ENCODE data around the gene BMP6.

BMP6 gene

GRCh38 chr6:7798751-7799150 lies 72.9 kb downstream of the BMP6 start:
- no peak for TF ChIP-seq CTCF (IDR thresholded peaks at IDR 0.05)
- no peak for DNase-seq (ENCODE audit: low spot score)

GRCh38 chr6:7802662-7803061 lies 76.8 kb downstream of the BMP6 start:
- no peak for DNase-seq (ENCODE audit: low spot score)
- Histone ChIP-seq H3K4me3 (no peak overlapping the region), H3K27ac (no peak overlapping the region)
- no peak for TF ChIP-seq CTCF (IDR thresholded peaks at IDR 0.05)

More at GRCh38 chr6:7798751-7799150, 72.9 kb downstream of the BMP6 start:
- no peak overlapping the region for H3K27ac ChIP-seq
- H3K4me3 ChIP-seq: no peak overlapping the region

- no peak for DNase-seq (ENCODE audit: low spot score)
- Histone ChIP-seq H3K4me3 (no peak overlapping the region), H3K27ac (no peak overlapping the region)
- no peak for TF ChIP-seq CTCF (IDR thresholded peaks at IDR 0.05)
Measured at GRCh38 chr6:7803214-7803613, 77.3 kb downstream of the BMP6 start.

- Histone ChIP-seq H3K4me3 (no peak overlapping the region), H3K27ac (no peak overlapping the region)
- TF ChIP-seq CTCF (IDR thresholded peaks at IDR 0.05): no peak
- no peak for DNase-seq (ENCODE audit: low spot score)
Measured at GRCh38 chr6:7805078-7805849, 79.4 kb downstream of the BMP6 start.

GRCh38 chr6:7805850-7806214 lies 79.9 kb downstream of the BMP6 start:
- TF ChIP-seq CTCF (IDR thresholded peaks at IDR 0.05): no peak
- no peak overlapping the region for H3K27ac ChIP-seq
- no peak for DNase-seq (ENCODE audit: low spot score)
- H3K4me3 ChIP-seq: no peak overlapping the region

- Histone ChIP-seq H3K4me3 (no peak overlapping the region), H3K27ac (no peak overlapping the region)
- no peak for DNase-seq (ENCODE audit: low spot score)
- TF ChIP-seq CTCF (IDR thresholded peaks at IDR 0.05): no peak
Measured at GRCh38 chr6:7806711-7807110, 80.8 kb downstream of the BMP6 start.

GRCh38 chr6:7809346-7809745 lies 83.4 kb downstream of the BMP6 start:
- no peak overlapping the region for H3K27ac ChIP-seq
- DNase-seq (ENCODE audit: low spot score): no peak

More at GRCh38 chr6:7809346-7809745, 83.4 kb downstream of the BMP6 start:
- no peak for TF ChIP-seq CTCF (IDR thresholded peaks at IDR 0.05)
- H3K4me3 ChIP-seq: no peak overlapping the region
